GM06990 (cell line): Measurements from ENCODE around the gene ABCG4.

Experiments
- DNase-seq: peaks from one replicate; pipeline ENCODE4 v3.0.0-alpha.2; 2011; ENCODE audit not compliant: insufficient read length; ENCODE audit errors: extremely low read depth
- H3K27me3 ChIP-seq: replicated peaks from 2 replicates; pipeline ENCODE4 v1.6.0; 2011; ENCODE audit warnings: low read length; ENCODE audit not compliant: control insufficient read depth, insufficient read depth
- H3K36me3 ChIP-seq: 2 replicates; pipeline ENCODE4 v1.5.1; 2011; ENCODE audit warnings: low read length; ENCODE audit not compliant: control insufficient read depth, insufficient read depth
- H3K4me3 ChIP-seq: replicated peaks from 2 replicates; pipeline ENCODE4 v1.5.1; 2011; ENCODE audit warnings: low read depth, mild to moderate bottlenecking, control low read depth, low read length
- TF ChIP-seq, protein P1 (sequence below): IDR thresholded peaks from 2 replicates; pipeline ENCODE4 v1.5.1; 2011; ENCODE audit warnings: low read length, control low read depth, mild to moderate bottlenecking, inconsistent platforms; ENCODE audit not compliant: insufficient read depth, poor library complexity, severe bottlenecking

Gene ABCG4

DNA sequence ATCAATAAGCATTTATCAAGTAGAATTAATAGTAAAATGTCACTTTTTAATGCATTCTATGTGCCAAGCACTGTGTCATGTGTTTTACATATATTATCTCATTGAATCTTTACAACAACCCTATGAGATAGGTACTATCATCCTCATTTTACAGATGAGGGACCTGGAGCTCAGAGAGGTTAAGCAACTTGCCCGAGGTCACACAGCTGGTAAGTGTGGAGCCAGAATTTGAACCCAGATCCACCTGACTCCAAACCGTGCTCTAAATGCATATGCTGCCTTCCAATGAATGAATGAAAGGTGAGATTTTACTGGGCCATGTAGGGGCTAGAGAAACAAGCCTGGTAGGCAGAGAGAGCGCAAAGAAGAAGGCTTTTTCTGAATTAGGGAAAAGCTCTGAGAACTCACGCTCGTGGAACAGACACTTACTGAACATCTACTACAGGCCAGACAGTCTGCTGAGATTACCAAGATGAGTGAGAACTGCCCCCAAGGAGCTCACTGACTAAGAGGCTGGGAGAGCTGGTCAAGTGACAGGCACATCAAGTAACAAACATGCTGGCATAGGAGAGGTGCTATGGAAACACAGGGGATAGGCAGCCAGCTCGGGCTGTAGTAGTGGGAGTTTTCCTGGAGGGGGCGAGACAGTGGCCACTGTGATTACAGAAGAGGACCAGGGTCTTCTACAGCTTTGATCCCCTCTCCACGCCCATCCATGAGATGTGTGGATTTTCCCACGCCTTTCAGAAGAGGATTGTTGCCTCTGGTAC lies 4.4 kb downstream of the ABCG4 start:
- no peaks in the 10 kb centered on the region for H3K36me3 ChIP-seq
- DNase-seq: no peak
- H3K4me3 ChIP-seq: no peak overlapping the region
- TF ChIP-seq, protein P1, sequence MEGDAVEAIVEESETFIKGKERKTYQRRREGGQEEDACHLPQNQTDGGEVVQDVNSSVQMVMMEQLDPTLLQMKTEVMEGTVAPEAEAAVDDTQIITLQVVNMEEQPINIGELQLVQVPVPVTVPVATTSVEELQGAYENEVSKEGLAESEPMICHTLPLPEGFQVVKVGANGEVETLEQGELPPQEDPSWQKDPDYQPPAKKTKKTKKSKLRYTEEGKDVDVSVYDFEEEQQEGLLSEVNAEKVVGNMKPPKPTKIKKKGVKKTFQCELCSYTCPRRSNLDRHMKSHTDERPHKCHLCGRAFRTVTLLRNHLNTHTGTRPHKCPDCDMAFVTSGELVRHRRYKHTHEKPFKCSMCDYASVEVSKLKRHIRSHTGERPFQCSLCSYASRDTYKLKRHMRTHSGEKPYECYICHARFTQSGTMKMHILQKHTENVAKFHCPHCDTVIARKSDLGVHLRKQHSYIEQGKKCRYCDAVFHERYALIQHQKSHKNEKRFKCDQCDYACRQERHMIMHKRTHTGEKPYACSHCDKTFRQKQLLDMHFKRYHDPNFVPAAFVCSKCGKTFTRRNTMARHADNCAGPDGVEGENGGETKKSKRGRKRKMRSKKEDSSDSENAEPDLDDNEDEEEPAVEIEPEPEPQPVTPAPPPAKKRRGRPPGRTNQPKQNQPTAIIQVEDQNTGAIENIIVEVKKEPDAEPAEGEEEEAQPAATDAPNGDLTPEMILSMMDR: no peak
- peaks cover 6% of the 10 kb centered on the region for H3K27me3 ChIP-seq

GRCh38 chr11:119154178-119154577 lies 5.3 kb downstream of the ABCG4 start:
- DNase-seq: no peak
- H3K4me3 ChIP-seq: no peak overlapping the region
- no peaks in the 10 kb centered on the region for H3K36me3 ChIP-seq
- TF ChIP-seq, protein P1: no peak
- H3K27me3 ChIP-seq: peaks cover 6% of the 10 kb centered on the region

GRCh38 chr11:119155733-119156492 lies 7.1 kb downstream of the ABCG4 start:
- no peak for DNase-seq
- TF ChIP-seq, protein P1: peak; percentile 27
- peaks cover 3% of the 10 kb centered on the region for H3K27me3 ChIP-seq
- no peak overlapping the region for H3K4me3 ChIP-seq
- H3K36me3 ChIP-seq: no peaks in the 10 kb centered on the region

- peaks cover 3% of the 10 kb centered on the region for H3K27me3 ChIP-seq
- DNase-seq: no peak
- TF ChIP-seq, protein P1: no peak
- H3K4me3 ChIP-seq: no peak overlapping the region
- no peaks in the 10 kb centered on the region for H3K36me3 ChIP-seq
These were observed 7.6 kb downstream of the ABCG4 start for GRCh38 chr11:119156496-119156895.

DNA sequence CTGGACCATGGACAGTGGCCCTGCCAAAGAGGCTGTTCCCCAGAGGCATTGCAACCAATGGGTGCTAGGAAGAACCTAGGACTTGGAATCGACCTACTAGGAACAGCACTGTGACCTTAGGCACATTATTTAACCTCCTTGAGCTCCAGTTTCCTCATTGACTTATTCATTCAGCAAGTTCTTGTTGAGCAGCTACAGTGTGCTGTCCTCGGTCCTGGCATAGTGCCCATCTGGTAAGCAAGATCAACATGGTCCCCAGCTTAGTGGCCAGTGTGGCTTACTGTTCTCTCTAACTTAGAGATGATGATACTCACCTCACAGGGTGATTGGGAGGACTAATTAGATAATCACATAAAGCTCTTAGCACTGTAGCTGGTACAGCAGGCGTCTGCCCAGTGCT lies 8.2 kb downstream of the ABCG4 start:
- DNase-seq: no peak
- Histone ChIP-seq H3K4me3 (no peak overlapping the region), H3K36me3 (no peaks in the 10 kb centered on the region), H3K27me3 (peaks cover 3% of the 10 kb centered on the region)
- TF ChIP-seq, protein P1: no peak
